ENCODE results near the gene REEP6.

DNA sequence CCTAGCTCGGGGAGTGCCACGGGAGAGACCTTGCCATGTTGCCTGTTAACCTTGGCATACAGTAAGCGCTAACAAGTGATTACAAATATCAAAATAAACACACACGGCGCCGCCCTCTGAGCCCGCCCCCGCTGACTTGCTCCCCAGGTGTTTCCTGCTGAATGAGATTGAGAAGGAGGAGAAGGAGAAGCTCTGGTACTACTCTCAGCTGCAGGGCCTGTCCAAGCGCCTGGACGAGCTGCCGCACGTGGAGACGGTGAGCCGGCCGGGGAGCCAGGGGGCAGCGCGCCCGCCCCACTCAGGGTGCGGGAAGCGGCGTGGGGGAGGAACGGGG, 36.0 kb upstream of the REEP6 start:
- TF ChIP-seq GABPA (IDR thresholded peaks at IDR 0.05; ENCODE audit: low read depth) (no peak), RFX5 (IDR thresholded peaks at IDR 0.05; ENCODE audit: low read length) (no peak), EZH2phosphoT487 (IDR thresholded peaks at IDR 0.05; ENCODE audit: borderline replicate concordance, low read depth) (no peak), POLR2AphosphoS5 (IDR thresholded peaks at IDR 0.05; ENCODE audit: low read depth, low read length) (no peak), FOSL2 (IDR thresholded peaks at IDR 0.05; ENCODE audit: borderline replicate concordance, low read depth) (no peak), CTCF (IDR thresholded peaks at IDR 0.05) (no peak)

Measured in SK-N-SH (cell line).